ENCODE measurements around the gene BAG2.

The BAG2 gene

DNA sequence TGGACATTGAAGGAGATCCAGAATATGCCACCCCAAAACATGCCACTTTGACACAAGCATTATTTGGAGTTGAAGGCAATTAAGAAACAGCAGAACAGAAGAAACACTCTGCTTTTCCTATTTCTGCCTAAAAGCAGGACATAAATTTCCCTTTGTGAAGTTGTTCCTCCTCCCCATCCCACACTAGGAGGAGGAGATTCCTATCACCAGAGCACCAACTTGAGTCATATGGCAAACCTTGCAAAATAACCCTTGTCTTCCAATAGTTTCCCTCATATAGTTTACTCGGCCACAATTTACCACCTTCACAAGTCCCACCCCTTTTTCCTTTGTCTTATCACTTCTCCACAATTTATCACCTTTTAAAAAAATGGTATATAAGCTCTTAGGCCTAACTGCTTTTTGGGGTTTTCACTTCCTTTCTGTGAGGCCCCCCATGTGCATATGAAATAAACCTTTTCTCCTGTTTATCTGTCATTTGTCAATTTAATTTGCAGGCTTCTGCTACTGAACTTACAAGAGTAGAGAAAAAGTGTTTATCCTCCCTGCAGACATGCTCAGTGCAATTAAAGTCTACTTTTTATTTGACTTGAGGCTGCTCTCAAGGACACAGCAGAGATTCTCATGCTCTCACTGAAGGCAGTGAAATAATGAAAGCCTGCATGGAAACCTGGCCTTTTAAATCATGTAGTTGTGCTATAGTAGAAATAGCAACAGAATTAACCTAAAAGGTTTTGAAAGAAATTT lies 52.8 kb downstream of the BAG2 start:
- DNase-seq, result no peak

DNA sequence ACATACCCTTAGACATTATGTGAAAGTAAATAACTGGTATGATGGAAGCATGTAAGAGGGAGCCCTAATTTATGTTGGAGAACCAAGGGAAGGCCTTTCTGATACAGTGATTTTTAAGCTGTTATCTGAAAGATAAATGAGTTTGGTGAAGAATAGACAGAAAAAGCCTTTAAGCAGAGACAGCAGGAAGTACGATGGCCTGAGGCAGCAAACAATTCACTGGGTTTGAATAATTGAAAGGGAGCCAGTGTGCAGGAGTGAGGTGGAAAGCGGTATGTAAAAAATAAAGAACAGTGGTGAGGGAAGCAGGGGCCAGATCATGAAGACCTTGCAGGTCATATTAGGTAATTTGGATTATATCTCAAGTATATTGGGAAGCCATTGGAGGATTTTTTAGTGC lies 54.1 kb downstream of the BAG2 start:
- no peak for DNase-seq
